GM23338 (cell line): ENCODE measurements around the gene THOP1. TPM values are rescaled to one million over a fixed set of nuclear protein-coding genes. Genes with fewer than 3 reads are reported as not detected.

Source experiments
- ATAC-seq: fragments of 200-7000 bp; cut with Tn5 transposase; 3 replicates; pipeline ENCODE4 v1.9.1; 2020
- DNase-seq: peaks from one replicate; pipeline ENCODE4 v3.0.0-alpha.2; 2015; ENCODE audit warnings: low spot score
- H2AFZ ChIP-seq: fragments of 200-600 bp; sonication (generic); 2 replicates; pipeline ENCODE4 v1.8.0; 2016; ENCODE audit warnings: antibody characterized with exemption, mild to moderate bottlenecking, moderate library complexity
- H3F3A ChIP-seq: fragments of 200-600 bp; sonication (generic); replicated peaks from 2 replicates; pipeline ENCODE4 v1.8.0; 2017; ENCODE audit warnings: antibody characterized with exemption, mixed run types, low read depth
- H3K27ac ChIP-seq: fragments of 200-600 bp; sonication (generic); 2 replicates; pipeline ENCODE4 v1.6.1; 2016; ENCODE audit warnings: low read depth
- H3K27me3 ChIP-seq: fragments of 200-600 bp; sonication (generic); 2 replicates; pipeline ENCODE4 v1.8.0; 2016; ENCODE audit warnings: mild to moderate bottlenecking, mixed run types, moderate library complexity; ENCODE audit not compliant: insufficient read depth
- H3K36me3 ChIP-seq: fragments of 200-600 bp; sonication (generic); 2 replicates; pipeline ENCODE4 v1.8.0; 2016; ENCODE audit warnings: mild to moderate bottlenecking; ENCODE audit not compliant: insufficient read depth
- H3K4me1 ChIP-seq: fragments of 200-600 bp; sonication (generic); 2 replicates; pipeline ENCODE4 v1.8.0; 2016; ENCODE audit warnings: mild to moderate bottlenecking, moderate library complexity; ENCODE audit not compliant: insufficient read depth
- H3K4me2 ChIP-seq: fragments of 200-600 bp; sonication (generic); 2 replicates; pipeline ENCODE4 v1.7.1; 2017; ENCODE audit warnings: mixed run types
- H3K4me3 ChIP-seq: fragments of 200-600 bp; sonication (generic); 2 replicates; pipeline ENCODE4 v1.6.1; 2016; ENCODE audit warnings: mixed run types
- H3K79me2 ChIP-seq: fragments of 200-600 bp; sonication (generic); replicated peaks from 2 replicates; pipeline ENCODE4 v1.8.0; 2017; ENCODE audit warnings: mild to moderate bottlenecking; ENCODE audit not compliant: insufficient read depth
- H3K9me2 ChIP-seq: fragments of 200-600 bp; sonication (generic); 2 replicates; pipeline ENCODE4 v1.8.0; 2017; ENCODE audit not compliant: insufficient read depth
- H4K20me1 ChIP-seq: fragments of 200-600 bp; sonication (generic); replicated peaks from 2 replicates; pipeline ENCODE4 v1.8.0; 2017; ENCODE audit warnings: mild to moderate bottlenecking; ENCODE audit not compliant: insufficient read depth
- H3K27ac Mint-ChIP-seq: 2 replicates; pipeline ENCODE4 v1.8.0; 2020; ENCODE audit warnings: inconsistent platforms, mild to moderate bottlenecking, moderate library complexity, mixed read lengths
- H3K27me3 Mint-ChIP-seq: 3 replicates; pipeline ENCODE4 v1.8.0; 2022; ENCODE audit warnings: low read depth, mild to moderate bottlenecking, moderate library complexity, mixed read lengths, inconsistent platforms; ENCODE audit not compliant: insufficient read depth, poor library complexity
- H3K36me3 Mint-ChIP-seq: 3 replicates; pipeline ENCODE4 v1.8.0; 2021; ENCODE audit warnings: low read depth, mild to moderate bottlenecking, inconsistent platforms, moderate library complexity, mixed read lengths
- H3K4me1 Mint-ChIP-seq: 3 replicates; pipeline ENCODE4 v1.8.0; 2020; ENCODE audit warnings: mild to moderate bottlenecking, inconsistent platforms, mixed read lengths
- H3K4me3 Mint-ChIP-seq: 3 replicates; pipeline ENCODE4 v1.8.0; 2021; ENCODE audit warnings: moderate library complexity, mild to moderate bottlenecking, inconsistent platforms, mixed read lengths
- H3K9me3 Mint-ChIP-seq: 3 replicates; pipeline ENCODE4 v1.8.0; 2020; ENCODE audit warnings: moderate library complexity, mild to moderate bottlenecking, inconsistent platforms, mixed read lengths
- CTCF ChIP-seq, 2 experiments: fragments of 200-600 bp in 1 of 2; sonication (generic) in 1 of 2; conservative IDR thresholded peaks; 2 replicates each; pipeline versions ENCODE4 v1.5.1 to v1.6.1; 2016 to 2017; ENCODE audit warnings: antibody characterized with exemption in 2 of 2, low read depth in 2 of 2, mild to moderate bottlenecking in 2 of 2, moderate library complexity in 1 of 2
- polyA plus RNA-seq: library from polyadenylated mRNA; unstranded; fragments of >200 nt; fragmentation: Nextera tagmentation; extraction: Ambion mirVana; gene quantifications from 2 replicates; pipeline ENCODE4 v1.2.1, GENCODE V29; 2016
- total RNA-seq: library from RNA; depleted of rRNA; stranded (reverse); fragments of >200 nt; shearing (Covaris generic); gene quantifications from 2 replicates; pipeline ENCODE4 v1.2.3, GENCODE V29; 2014
- TF ChIP-seq, protein P1 (sequence below): fragments of 250-450 bp; sonication (Bioruptor Pico); IDR thresholded peaks from 2 replicates; pipeline ENCODE4 v1.5.0; 2020; ENCODE audit warnings: mild to moderate bottlenecking, moderate library complexity

The THOP1 gene
- total and polyA plus RNA-seq, 2 experiments from 2014 or later, result 110 to 229 TPM

GRCh38 chr19:2805991-2806649 is 20.8 kb downstream of the THOP1 start:
- H3K27me3 ChIP-seq, result no peaks in the 10 kb centered on the region
- H3K4me3 ChIP-seq, result no peak overlapping the region
- H4K20me1 ChIP-seq, result no peaks in the 10 kb centered on the region; the same call in 1 of the 2 replicates
- Mint-ChIP-seq H3K9me3 (no peaks in the 10 kb centered on the region; the same call in 2 of the 3 replicates), H3K36me3 (peaks cover 46% of the 10 kb centered on the region), H3K4me3 (no peak overlapping the region), H3K27ac (no peak overlapping the region), H3K27me3 (peaks cover 11% of the 10 kb centered on the region), H3K4me1 (no peaks in the 10 kb centered on the region)
- H3K27ac ChIP-seq, result no peak overlapping the region
- no peak for TF ChIP-seq CTCF (conservative IDR thresholded peaks at IDR 0.05; ENCODE audit: low read depth in 2 of 2)
- TF ChIP-seq, protein P1, sequence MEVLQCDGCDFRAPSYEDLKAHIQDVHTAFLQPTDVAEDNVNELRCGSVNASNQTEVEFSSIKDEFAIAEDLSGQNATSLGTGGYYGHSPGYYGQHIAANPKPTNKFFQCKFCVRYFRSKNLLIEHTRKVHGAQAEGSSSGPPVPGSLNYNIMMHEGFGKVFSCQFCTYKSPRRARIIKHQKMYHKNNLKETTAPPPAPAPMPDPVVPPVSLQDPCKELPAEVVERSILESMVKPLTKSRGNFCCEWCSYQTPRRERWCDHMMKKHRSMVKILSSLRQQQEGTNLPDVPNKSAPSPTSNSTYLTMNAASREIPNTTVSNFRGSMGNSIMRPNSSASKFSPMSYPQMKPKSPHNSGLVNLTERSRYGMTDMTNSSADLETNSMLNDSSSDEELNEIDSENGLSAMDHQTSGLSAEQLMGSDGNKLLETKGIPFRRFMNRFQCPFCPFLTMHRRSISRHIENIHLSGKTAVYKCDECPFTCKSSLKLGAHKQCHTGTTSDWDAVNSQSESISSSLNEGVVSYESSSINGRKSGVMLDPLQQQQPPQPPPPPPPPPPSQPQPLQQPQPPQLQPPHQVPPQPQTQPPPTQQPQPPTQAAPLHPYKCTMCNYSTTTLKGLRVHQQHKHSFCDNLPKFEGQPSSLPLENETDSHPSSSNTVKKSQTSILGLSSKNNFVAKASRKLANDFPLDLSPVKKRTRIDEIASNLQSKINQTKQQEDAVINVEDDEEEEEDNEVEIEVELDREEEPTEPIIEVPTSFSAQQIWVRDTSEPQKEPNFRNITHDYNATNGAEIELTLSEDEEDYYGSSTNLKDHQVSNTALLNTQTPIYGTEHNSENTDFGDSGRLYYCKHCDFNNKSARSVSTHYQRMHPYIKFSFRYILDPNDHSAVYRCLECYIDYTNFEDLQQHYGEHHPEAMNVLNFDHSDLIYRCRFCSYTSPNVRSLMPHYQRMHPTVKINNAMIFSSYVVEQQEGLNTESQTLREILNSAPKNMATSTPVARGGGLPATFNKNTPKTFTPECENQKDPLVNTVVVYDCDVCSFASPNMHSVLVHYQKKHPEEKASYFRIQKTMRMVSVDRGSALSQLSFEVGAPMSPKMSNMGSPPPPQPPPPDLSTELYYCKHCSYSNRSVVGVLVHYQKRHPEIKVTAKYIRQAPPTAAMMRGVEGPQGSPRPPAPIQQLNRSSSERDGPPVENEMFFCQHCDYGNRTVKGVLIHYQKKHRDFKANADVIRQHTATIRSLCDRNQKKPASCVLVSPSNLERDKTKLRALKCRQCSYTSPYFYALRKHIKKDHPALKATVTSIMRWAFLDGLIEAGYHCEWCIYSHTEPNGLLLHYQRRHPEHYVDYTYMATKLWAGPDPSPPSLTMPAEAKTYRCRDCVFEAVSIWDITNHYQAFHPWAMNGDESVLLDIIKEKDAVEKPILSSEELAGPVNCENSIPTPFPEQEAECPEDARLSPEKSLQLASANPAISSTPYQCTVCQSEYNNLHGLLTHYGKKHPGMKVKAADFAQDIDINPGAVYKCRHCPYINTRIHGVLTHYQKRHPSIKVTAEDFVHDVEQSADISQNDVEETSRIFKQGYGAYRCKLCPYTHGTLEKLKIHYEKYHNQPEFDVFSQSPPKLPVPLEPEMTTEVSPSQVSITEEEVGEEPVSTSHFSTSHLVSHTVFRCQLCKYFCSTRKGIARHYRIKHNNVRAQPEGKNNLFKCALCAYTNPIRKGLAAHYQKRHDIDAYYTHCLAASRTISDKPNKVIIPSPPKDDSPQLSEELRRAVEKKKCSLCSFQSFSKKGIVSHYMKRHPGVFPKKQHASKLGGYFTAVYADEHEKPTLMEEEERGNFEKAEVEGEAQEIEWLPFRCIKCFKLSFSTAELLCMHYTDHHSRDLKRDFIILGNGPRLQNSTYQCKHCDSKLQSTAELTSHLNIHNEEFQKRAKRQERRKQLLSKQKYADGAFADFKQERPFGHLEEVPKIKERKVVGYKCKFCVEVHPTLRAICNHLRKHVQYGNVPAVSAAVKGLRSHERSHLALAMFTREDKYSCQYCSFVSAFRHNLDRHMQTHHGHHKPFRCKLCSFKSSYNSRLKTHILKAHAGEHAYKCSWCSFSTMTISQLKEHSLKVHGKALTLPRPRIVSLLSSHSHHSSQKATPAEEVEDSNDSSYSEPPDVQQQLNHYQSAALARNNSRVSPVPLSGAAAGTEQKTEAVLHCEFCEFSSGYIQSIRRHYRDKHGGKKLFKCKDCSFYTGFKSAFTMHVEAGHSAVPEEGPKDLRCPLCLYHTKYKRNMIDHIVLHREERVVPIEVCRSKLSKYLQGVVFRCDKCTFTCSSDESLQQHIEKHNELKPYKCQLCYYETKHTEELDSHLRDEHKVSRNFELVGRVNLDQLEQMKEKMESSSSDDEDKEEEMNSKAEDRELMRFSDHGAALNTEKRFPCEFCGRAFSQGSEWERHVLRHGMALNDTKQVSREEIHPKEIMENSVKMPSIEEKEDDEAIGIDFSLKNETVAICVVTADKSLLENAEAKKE (CRISPR knock-in tag), result no peak
- ATAC-seq (no peak), DNase-seq (no peak)
- H3K4me2 ChIP-seq, result no peak overlapping the region
- H3F3A ChIP-seq, result no peaks in the 10 kb centered on the region
- no peaks in the 10 kb centered on the region; the same call in 1 of the 2 replicates for H3K36me3 ChIP-seq
- H3K9me2 ChIP-seq, result no peaks in the 10 kb centered on the region
- H2AFZ ChIP-seq, result no peak overlapping the region
- H3K79me2 ChIP-seq, result peaks cover 3% of the 10 kb centered on the region
- no peaks in the 10 kb centered on the region for H3K4me1 ChIP-seq
